A549 (cell line): Measurements from ENCODE around the gene HPS5. TPM values are rescaled to one million over a fixed set of nuclear protein-coding genes. Genes with fewer than 3 reads are reported as not detected.
"Not testable (repeated sequence)": the region's sequence is repeated elsewhere in the genome, so short reads cannot be mapped to it uniquely, and the experiment has no call there.

Experiments used
- ATAC-seq, 2 experiments: fragments of 200-7000 bp in 1 of 2; fragments of >200 bp in 1 of 2; cut with Nextera tagmentation in 1 of 2; cut with Tn5 transposase in 1 of 2; 3 replicates each; pipeline versions ENCODE4 v1.8.0 to v1.9.1; 2018 to 2020; ENCODE audit warnings: mild to moderate bottlenecking in 1 of 2, moderate library complexity in 1 of 2
- CTCF ChIA-PET: fragments of 300-600 bp; sonication (Branson Sonifier 250); formaldehyde crosslinking; extraction: SDS; loops from one replicate; lab custom pipeline; 2021; ENCODE audit warnings: antibody characterized with exemption, inconsistent platforms; lab: Yijun Ruan, JAX
- POLR2A ChIA-PET: fragments of 350-600 bp; formaldehyde crosslinking; extraction: SDS; loops from one replicate; lab custom pipeline; 2021; ENCODE audit warnings: antibody characterized with exemption, inconsistent platforms; lab: Yijun Ruan, JAX
- DNase-seq, 2 experiments: peaks; one replicate each; pipeline versions ENCODE4 v3.0.0 to v3.0.0-alpha.2; 2011 to 2016; ENCODE audit warnings: low read depth in 1 of 2, low spot score in 1 of 2
- FAIRE-seq: peaks from 2 replicates; lab custom pipeline; 2011; peaks lifted over from hg19 to GRCh38; lab: Jason Lieb, UNC
- H3K27ac ChIP-seq, 2 experiments: fragments of >200 bp; sonication (Bioruptor Twin); formaldehyde crosslinking; 3 replicates each; pipeline ENCODE4 v1.5.1; 2016 to 2017
- H3K4me1 ChIP-seq: fragments of >200 bp; sonication (Bioruptor Twin); formaldehyde crosslinking; 3 replicates; pipeline ENCODE4 v1.6.1; 2016
- H3K4me2 ChIP-seq: fragments of >200 bp; sonication (Bioruptor Twin); formaldehyde crosslinking; 3 replicates; pipeline ENCODE4 v1.6.1; 2016
- H3K4me3 ChIP-seq: fragments of >200 bp; sonication (Bioruptor Twin); formaldehyde crosslinking; 3 replicates; pipeline ENCODE4 v1.5.1; 2016
- H3K9me3 ChIP-seq: fragments of >200 bp; sonication (Bioruptor Twin); formaldehyde crosslinking; 3 replicates; pipeline ENCODE4 v1.6.1; 2016
- BHLHE40 ChIP-seq: IDR thresholded peaks from 2 replicates; pipeline ENCODE4 v1.6.1; 2012; ENCODE audit warnings: low read depth, low read length, inconsistent platforms
- CBX8 ChIP-seq: fragments of 200-600 bp; sonication (generic); IDR thresholded peaks from 2 replicates; pipeline ENCODE4 v1.6.1; 2016
- CEBPB ChIP-seq, 2 experiments: fragments of >200 bp in 1 of 2; sonication (Bioruptor Twin) in 1 of 2; formaldehyde crosslinking in 1 of 2; IDR thresholded peaks; 2 replicates each; pipeline ENCODE4 v1.6.1; 2012 to 2016
- CHD2 ChIP-seq: fragments of 150-350 bp; IDR thresholded peaks from 2 replicates; pipeline ENCODE4 v1.6.1; 2014; ENCODE audit warnings: low read length; ENCODE audit not compliant: partially characterized antibody
- CHD4 ChIP-seq: fragments of 200-600 bp; sonication (generic); IDR thresholded peaks from 2 replicates; pipeline ENCODE4 v1.6.1; 2016; ENCODE audit warnings: antibody characterized with exemption, mild to moderate bottlenecking, borderline replicate concordance
- CTCF ChIP-seq: fragments of >200 bp; sonication (Bioruptor Twin); formaldehyde crosslinking; IDR thresholded peaks from 3 replicates; pipeline ENCODE4 v1.5.1; 2016
- EP300 ChIP-seq, 2 experiments: fragments of >200 bp; sonication (Bioruptor Twin); formaldehyde crosslinking; IDR thresholded peaks; 2 replicates in 1 of 2; 3 replicates in 1 of 2; pipeline ENCODE4 v1.6.1; 2016 to 2017
- FOSB ChIP-seq: fragments of 250-450 bp; sonication (Bioruptor Pico); IDR thresholded peaks from 2 replicates; pipeline ENCODE4 v1.5.0; 2020; ENCODE audit warnings: mild to moderate bottlenecking, moderate library complexity
- GATA3 ChIP-seq: IDR thresholded peaks from 2 replicates; pipeline ENCODE4 v1.6.1; 2012; ENCODE audit warnings: borderline replicate concordance
- HEYL ChIP-seq: fragments of 250-450 bp; sonication (Bioruptor Pico); IDR thresholded peaks from 2 replicates; pipeline ENCODE4 v1.8.0; 2021; ENCODE audit warnings: mild to moderate bottlenecking, moderate library complexity
- HMGXB4 ChIP-seq: fragments of 250-450 bp; sonication (Bioruptor Pico); IDR thresholded peaks from 2 replicates; pipeline ENCODE4 v1.5.0; 2021; ENCODE audit warnings: mild to moderate bottlenecking, moderate library complexity, borderline replicate concordance
- HOXA7 ChIP-seq: fragments of 250-450 bp; sonication (Bioruptor Pico); IDR thresholded peaks from 2 replicates; pipeline ENCODE4 v1.5.0; 2020; ENCODE audit warnings: mild to moderate bottlenecking, moderate library complexity
- HOXB13 ChIP-seq: fragments of 250-450 bp; sonication (Bioruptor Pico); IDR thresholded peaks from 2 replicates; pipeline ENCODE4 v1.5.0; 2020; ENCODE audit warnings: low read depth, mild to moderate bottlenecking, moderate library complexity
- JUNB ChIP-seq: fragments of >200 bp; sonication (Bioruptor Twin); formaldehyde crosslinking; IDR thresholded peaks from 2 replicates; pipeline ENCODE4 v1.6.1; 2016
- KDM1A ChIP-seq: fragments of 200-600 bp; sonication (generic); IDR thresholded peaks from 2 replicates; pipeline ENCODE4 v1.6.1; 2016; ENCODE audit warnings: low read depth, mild to moderate bottlenecking
- KDM5A ChIP-seq: fragments of 200-600 bp; sonication (generic); IDR thresholded peaks from 2 replicates; pipeline ENCODE4 v1.6.1; 2016; ENCODE audit warnings: antibody characterized with exemption, mild to moderate bottlenecking
- MAZ ChIP-seq: fragments of 150-350 bp; IDR thresholded peaks from 2 replicates; pipeline ENCODE4 v1.6.1; 2014; ENCODE audit warnings: antibody characterized with exemption, low read depth, low read length, borderline replicate concordance
- PBX3 ChIP-seq: IDR thresholded peaks from 2 replicates; pipeline ENCODE4 v1.6.1; 2012
- POLR2AphosphoS2 ChIP-seq: conservative IDR thresholded peaks from 2 replicates; pipeline ENCODE4 v1.6.1; 2012; ENCODE audit warnings: low read length, improper control_type of control experiment, inconsistent platforms
- RAD21 ChIP-seq, 2 experiments: fragments of >200 bp in 1 of 2; sonication (Bioruptor Twin) in 1 of 2; formaldehyde crosslinking in 1 of 2; IDR thresholded peaks in 1 of 2; conservative IDR thresholded peaks in 1 of 2; 2 replicates in 1 of 2; 3 replicates in 1 of 2; pipeline ENCODE4 v1.6.1; 2012 to 2018; ENCODE audit warnings: inconsistent platforms in 1 of 2
- RCOR1 ChIP-seq: fragments of 150-350 bp; IDR thresholded peaks from 2 replicates; pipeline ENCODE4 v1.6.1; 2014; ENCODE audit warnings: antibody characterized with exemption, low read length, low read depth
- RNF2 ChIP-seq: fragments of 200-600 bp; sonication (generic); IDR thresholded peaks from 2 replicates; pipeline ENCODE4 v1.6.1; 2016; ENCODE audit warnings: low read depth, mild to moderate bottlenecking, antibody characterized with exemption, moderate library complexity, borderline replicate concordance
- SMC3 ChIP-seq: fragments of >200 bp; sonication (Bioruptor Twin); formaldehyde crosslinking; IDR thresholded peaks from 3 replicates; pipeline ENCODE4 v1.6.1; 2018; ENCODE audit warnings: inconsistent platforms
- TFCP2L1 ChIP-seq: fragments of 250-450 bp; sonication (Bioruptor Pico); IDR thresholded peaks from 2 replicates; pipeline ENCODE4 v1.5.0; 2021; ENCODE audit warnings: mild to moderate bottlenecking
- ZFP36 ChIP-seq: fragments of 450-650 bp; IDR thresholded peaks from 2 replicates; pipeline ENCODE4 v1.6.1; 2014; ENCODE audit warnings: borderline replicate concordance; ENCODE audit not compliant: partially characterized antibody
- WGBS: methylation state at CpG from one replicate; pipeline ENCODE4 v1.1.6; 2017; ENCODE audit errors: missing lambda C conversion rate; 5-methylcytosine and 5-hydroxymethylcytosine counted together
- polyA plus RNA-seq, 4 experiments: library from polyadenylated mRNA; depleted of rRNA in 3 of 4; stranded (reverse); fragments of >200 nt; fragmentation: RNase III in 1 of 4; extraction: RNeasy Plus Mini Kit Qiagen cat#74134 plus additional on column Dnase treatment in 1 of 4; gene quantifications; 2 replicates in 3 of 4; 3 replicates in 1 of 4; pipeline ENCODE4 v1.2.3, GENCODE V29; 2011 to 2017

Gene HPS5
- polyA plus RNA-seq, 2 of the 4 experiments (the other 2 are of a cell fraction): 18.4 to 29.1 TPM

- TF ChIP-seq ZFP36: no peak
- no peak for TF ChIP-seq POLR2AphosphoS2
- TF ChIP-seq FOSB: no peak
- no peak for TF ChIP-seq HOXA7
- TF ChIP-seq TFCP2L1 (CRISPR knock-in tag): no peak
- no peak for TF ChIP-seq EP300 (IDR thresholded peaks at IDR 0.05)
- TF ChIP-seq CEBPB (IDR thresholded peaks at IDR 0.05): no peak
- TF ChIP-seq GATA3: no peak
Observed at GRCh38 chr11:18253233-18253632, 68.7 kb downstream of the HPS5 start (continued).

- ChIA-PET CTCF (interaction anchor here (0.5 kb wide), 1 partner anchor 13 kb away, joined by 5 read pairs; no protein-coding TSS in a partner anchor), POLR2A (no interaction called here)
- Histone ChIP-seq H3K9me3 (0 out of 3 replicates have a peak, but pooled peaks cover 1% of the 10 kb centered on the region), H3K4me1 (no peaks in the 10 kb centered on the region), H3K27ac (no peak within 1 kb of the TSS), H3K4me2 (no peak within 1 kb of the TSS), H3K4me3 (no peak within 1 kb of the TSS)
- WGBS: 45% methylated on average over 5 of the region's 5 CpGs
- TF ChIP-seq SMC3 (no peak), HOXB13 (CRISPR knock-in tag) (no peak), MAZ (no peak), KDM1A (no peak), CBX8 (no peak), KDM5A (no peak), JUNB (no peak), CTCF (no peak), RAD21 (conservative IDR thresholded peaks at IDR 0.05 in 1 of 2, IDR thresholded peaks at IDR 0.05 in 1 of 2) (no peak), RCOR1 (no peak), RNF2 (no peak), EP300 (IDR thresholded peaks at IDR 0.05) (no peak), CHD4 (no peak), CHD2 (no peak), PBX3 (no peak), HMGXB4 (CRISPR knock-in tag) (no peak), HEYL (CRISPR knock-in tag) (no peak), BHLHE40 (no peak)
- DNase-seq (no peak), ATAC-seq (no peak), FAIRE-seq (no peak)
Observed at GRCh38 chr11:18248561-18248960, 73.4 kb downstream of the HPS5 start, which contains the start of gene SAA2. Gene SAA2 (minus strand): TSS chr11:18248668. CDS start chr11:18248011, 657 bp downstream.

- peak in 1 of 2 experiments; percentile 5; a peak in 1 of 6 replicates for ATAC-seq
- 45% methylated on average over 5 of the region's 6 CpGs for WGBS
- FAIRE-seq, H3K4me2 ChIP-seq, H3K9me3 ChIP-seq, H3K4me1 ChIP-seq, POLR2A ChIA-PET, H3K4me3 ChIP-seq, DNase-seq, H3K27ac ChIP-seq, CTCF ChIA-PET: not testable (repeated sequence)
Observed at GRCh38 chr11:18247191-18247581, 74.8 kb downstream of the HPS5 start.

GRCh38 chr11:18246379-18247190, 75.4 kb downstream of the HPS5 start:
- peak; percentile 20 to 33; a peak in 3 of 6 replicates for ATAC-seq
- POLR2A ChIA-PET, FAIRE-seq, H3K4me2 ChIP-seq, H3K4me1 ChIP-seq, H3K27ac ChIP-seq, H3K9me3 ChIP-seq, DNase-seq, H3K4me3 ChIP-seq: not testable (repeated sequence)
- CTCF ChIA-PET: interaction anchor here (0.6 to 1.4 kb wide), 2 partner anchors 11 to 176 kb away, joined by 4 to 5 read pairs; partner anchors contain the start of gene SAA4
- WGBS: 69% methylated on average over 10 of the region's 11 CpGs
